Neural cell (in vitro differentiated cells): Measurements from ENCODE around the gene CYP4A22.

Experiments used
- EZH2 ChIP-seq: fragments of 200-600, 300-800 bp; shearing (Covaris generic), sonication (generic); IDR thresholded peaks from 2 replicates; pipeline ENCODE4 v1.6.1; 2014; ENCODE audit warnings: antibody characterized with exemption, low read length, borderline replicate concordance, mild to moderate bottlenecking; ENCODE audit not compliant: insufficient read depth, poor library complexity, severe bottlenecking
- POLR2AphosphoS5 ChIP-seq: IDR thresholded peaks from 2 replicates; pipeline ENCODE4 v1.6.1; 2012
- TF ChIP-seq, protein P1 (sequence below): fragments of 450-650 bp; IDR thresholded peaks from 2 replicates; pipeline ENCODE4 v1.5.1; 2014; ENCODE audit warnings: antibody characterized with exemption, mild to moderate bottlenecking, moderate library complexity; ENCODE audit not compliant: poor library complexity, severe bottlenecking

DNA sequence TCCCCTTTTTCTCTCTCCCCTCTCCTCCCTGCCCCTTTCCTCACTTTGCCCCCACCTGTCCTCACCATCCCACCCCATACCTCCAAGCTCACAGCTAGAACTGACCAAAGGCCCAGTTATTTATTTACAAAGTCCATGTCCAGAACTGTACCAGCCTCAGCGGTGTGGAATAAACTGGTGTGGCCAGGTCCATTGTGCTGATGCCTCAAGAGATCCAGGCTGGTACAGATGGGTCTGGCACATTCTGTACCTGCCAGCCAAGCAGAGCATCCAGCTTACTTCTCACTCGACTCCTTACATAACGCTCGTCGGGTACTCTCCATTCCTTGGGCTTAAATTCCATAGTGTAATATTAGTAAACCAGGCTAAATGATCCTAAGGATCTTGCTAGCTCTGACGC, 40.8 kb downstream of the CYP4A22 start:
- TF ChIP-seq POLR2AphosphoS5, result no peak
- TF ChIP-seq EZH2, result no peak
- TF ChIP-seq, protein P1, sequence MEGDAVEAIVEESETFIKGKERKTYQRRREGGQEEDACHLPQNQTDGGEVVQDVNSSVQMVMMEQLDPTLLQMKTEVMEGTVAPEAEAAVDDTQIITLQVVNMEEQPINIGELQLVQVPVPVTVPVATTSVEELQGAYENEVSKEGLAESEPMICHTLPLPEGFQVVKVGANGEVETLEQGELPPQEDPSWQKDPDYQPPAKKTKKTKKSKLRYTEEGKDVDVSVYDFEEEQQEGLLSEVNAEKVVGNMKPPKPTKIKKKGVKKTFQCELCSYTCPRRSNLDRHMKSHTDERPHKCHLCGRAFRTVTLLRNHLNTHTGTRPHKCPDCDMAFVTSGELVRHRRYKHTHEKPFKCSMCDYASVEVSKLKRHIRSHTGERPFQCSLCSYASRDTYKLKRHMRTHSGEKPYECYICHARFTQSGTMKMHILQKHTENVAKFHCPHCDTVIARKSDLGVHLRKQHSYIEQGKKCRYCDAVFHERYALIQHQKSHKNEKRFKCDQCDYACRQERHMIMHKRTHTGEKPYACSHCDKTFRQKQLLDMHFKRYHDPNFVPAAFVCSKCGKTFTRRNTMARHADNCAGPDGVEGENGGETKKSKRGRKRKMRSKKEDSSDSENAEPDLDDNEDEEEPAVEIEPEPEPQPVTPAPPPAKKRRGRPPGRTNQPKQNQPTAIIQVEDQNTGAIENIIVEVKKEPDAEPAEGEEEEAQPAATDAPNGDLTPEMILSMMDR, result no peak
